Activated naive CD8-positive, alpha-beta T cell treated with anti-CD3 and anti-CD28 coated beads for 36 hours (primary cell): ENCODE measurements around the gene SORCS1. TPM values are rescaled to one million over a fixed set of nuclear protein-coding genes. Genes with fewer than 3 reads are reported as not detected.
"Not testable (repeated sequence)": the region's sequence is repeated elsewhere in the genome, so short reads cannot be mapped to it uniquely, and the experiment has no call there.

Experiments used
- DNase-seq: peaks from one replicate; pipeline ENCODE4 v3.0.0; 2021
- H3K27ac Mint-ChIP-seq: one replicate; pipeline ENCODE4 v1.8.0; 2022; ENCODE audit warnings: mild to moderate bottlenecking, moderate library complexity, mixed read lengths
- H3K27me3 Mint-ChIP-seq: one replicate; pipeline ENCODE4 v1.8.0; 2022; ENCODE audit warnings: mild to moderate bottlenecking, mixed read lengths
- H3K36me3 Mint-ChIP-seq: one replicate; pipeline ENCODE4 v1.8.0; 2021; ENCODE audit warnings: mild to moderate bottlenecking, mixed read lengths
- H3K4me1 Mint-ChIP-seq: one replicate; pipeline ENCODE4 v1.8.0; 2021; ENCODE audit warnings: mixed read lengths
- H3K4me3 Mint-ChIP-seq: one replicate; pipeline ENCODE4 v1.8.0; 2022; ENCODE audit warnings: mild to moderate bottlenecking, moderate library complexity, mixed read lengths
- H3K9me3 Mint-ChIP-seq: one replicate; pipeline ENCODE4 v1.8.0; 2022; ENCODE audit warnings: mixed read lengths
- total RNA-seq, 2 experiments: library from RNA; stranded (reverse); gene quantifications; one replicate each; pipeline ENCODE4 v1.2.3, GENCODE V29; 2021

The SORCS1 gene
- total RNA-seq, 2 experiments from 2014 or later, result not detected

- H3K4me3 Mint-ChIP-seq, result no peak overlapping the region
- H3K9me3 Mint-ChIP-seq, result no peaks in the 10 kb centered on the region
- no peak for DNase-seq
- H3K36me3 Mint-ChIP-seq, result no peaks in the 10 kb centered on the region
- no peaks in the 10 kb centered on the region for H3K27me3 Mint-ChIP-seq
- H3K27ac Mint-ChIP-seq, result no peak overlapping the region
- H3K4me1 Mint-ChIP-seq, result no peaks in the 10 kb centered on the region
Measured at GRCh38 chr10:107037192-107038122, 127.0 kb downstream of the SORCS1 start.

- H3K4me3 Mint-ChIP-seq, result no peak overlapping the region
- H3K4me1 Mint-ChIP-seq, result no peaks in the 10 kb centered on the region
- no peak overlapping the region for H3K27ac Mint-ChIP-seq
- H3K36me3 Mint-ChIP-seq, result no peaks in the 10 kb centered on the region
- DNase-seq, result no peak
- H3K27me3 Mint-ChIP-seq, result no peaks in the 10 kb centered on the region
- peaks cover 2% of the 10 kb centered on the region for H3K9me3 Mint-ChIP-seq
Measured at GRCh38 chr10:107033799-107034422, 130.6 kb downstream of the SORCS1 start.

GRCh38 chr10:107032700-107033401, 131.7 kb downstream of the SORCS1 start:
- H3K4me3 Mint-ChIP-seq, result no peak overlapping the region
- DNase-seq, result no peak
- H3K27ac Mint-ChIP-seq, result no peak overlapping the region
- H3K36me3 Mint-ChIP-seq, result no peaks in the 10 kb centered on the region
- H3K4me1 Mint-ChIP-seq, result no peaks in the 10 kb centered on the region
- H3K9me3 Mint-ChIP-seq, result peaks cover 2% of the 10 kb centered on the region
- no peaks in the 10 kb centered on the region for H3K27me3 Mint-ChIP-seq

GRCh38 chr10:107031931-107032699, 132.4 kb downstream of the SORCS1 start:
- no peaks in the 10 kb centered on the region for H3K36me3 Mint-ChIP-seq
- no peak overlapping the region for H3K27ac Mint-ChIP-seq
- H3K4me1 Mint-ChIP-seq, result no peaks in the 10 kb centered on the region
- no peaks in the 10 kb centered on the region for H3K27me3 Mint-ChIP-seq
- H3K9me3 Mint-ChIP-seq, result peaks cover 2% of the 10 kb centered on the region
- DNase-seq, result no peak
- H3K4me3 Mint-ChIP-seq, result no peak overlapping the region

- Mint-ChIP-seq H3K36me3 (no peaks in the 10 kb centered on the region), H3K4me1 (no peaks in the 10 kb centered on the region), H3K4me3 (no peak overlapping the region), H3K9me3 (peaks cover 2% of the 10 kb centered on the region), H3K27ac (no peak overlapping the region), H3K27me3 (no peaks in the 10 kb centered on the region)
- no peak for DNase-seq
Measured at GRCh38 chr10:107028236-107028635, 136.3 kb downstream of the SORCS1 start.

GRCh38 chr10:107025676-107026075, 138.8 kb downstream of the SORCS1 start:
- Mint-ChIP-seq H3K4me1 (no peaks in the 10 kb centered on the region), H3K36me3 (no peaks in the 10 kb centered on the region), H3K4me3 (no peak overlapping the region), H3K27ac (no peak overlapping the region), H3K27me3 (no peaks in the 10 kb centered on the region), H3K9me3 (peaks cover 2% of the 10 kb centered on the region)
- no peak for DNase-seq

- H3K4me1 Mint-ChIP-seq, H3K4me3 Mint-ChIP-seq, H3K27me3 Mint-ChIP-seq, H3K27ac Mint-ChIP-seq, H3K9me3 Mint-ChIP-seq, DNase-seq, H3K36me3 Mint-ChIP-seq: not testable (repeated sequence)
Measured at GRCh38 chr10:107024033-107024432, 140.5 kb downstream of the SORCS1 start.

- H3K36me3 Mint-ChIP-seq, result no peaks in the 10 kb centered on the region
- H3K9me3 Mint-ChIP-seq, result no peaks in the 10 kb centered on the region
- H3K4me1 Mint-ChIP-seq, result no peaks in the 10 kb centered on the region
- DNase-seq, result no peak
- no peaks in the 10 kb centered on the region for H3K27me3 Mint-ChIP-seq
- H3K4me3 Mint-ChIP-seq, result no peak overlapping the region
- H3K27ac Mint-ChIP-seq, result no peak overlapping the region
Measured at GRCh38 chr10:107022600-107023354, 141.7 kb downstream of the SORCS1 start.

GRCh38 chr10:107019154-107019553, 145.4 kb downstream of the SORCS1 start:
- H3K9me3 Mint-ChIP-seq, result no peaks in the 10 kb centered on the region
- H3K27ac Mint-ChIP-seq, result no peak overlapping the region
- no peak for DNase-seq
- no peaks in the 10 kb centered on the region for H3K36me3 Mint-ChIP-seq
- no peaks in the 10 kb centered on the region for H3K27me3 Mint-ChIP-seq
- no peaks in the 10 kb centered on the region for H3K4me1 Mint-ChIP-seq
- no peak overlapping the region for H3K4me3 Mint-ChIP-seq

- Mint-ChIP-seq H3K4me3 (no peak overlapping the region), H3K9me3 (no peaks in the 10 kb centered on the region), H3K36me3 (no peaks in the 10 kb centered on the region), H3K27ac (no peak overlapping the region), H3K27me3 (no peaks in the 10 kb centered on the region), H3K4me1 (no peaks in the 10 kb centered on the region)
- no peak for DNase-seq
Measured at GRCh38 chr10:107013258-107014006, 151.1 kb downstream of the SORCS1 start.

GRCh38 chr10:107011992-107012391, 152.5 kb downstream of the SORCS1 start:
- peaks cover under 1% of the 10 kb centered on the region for H3K9me3 Mint-ChIP-seq
- H3K4me3 Mint-ChIP-seq, result no peak overlapping the region
- no peaks in the 10 kb centered on the region for H3K36me3 Mint-ChIP-seq
- H3K27ac Mint-ChIP-seq, result no peak overlapping the region
- DNase-seq, result no peak
- H3K4me1 Mint-ChIP-seq, result no peaks in the 10 kb centered on the region
- H3K27me3 Mint-ChIP-seq, result no peaks in the 10 kb centered on the region

GRCh38 chr10:107011105-107011504, 153.4 kb downstream of the SORCS1 start:
- Mint-ChIP-seq H3K4me3 (no peak overlapping the region), H3K36me3 (no peaks in the 10 kb centered on the region), H3K9me3 (peaks cover 2% of the 10 kb centered on the region), H3K27ac (no peak overlapping the region), H3K4me1 (no peaks in the 10 kb centered on the region), H3K27me3 (no peaks in the 10 kb centered on the region)
- no peak for DNase-seq

- Mint-ChIP-seq H3K9me3 (peaks cover 2% of the 10 kb centered on the region), H3K4me1 (no peaks in the 10 kb centered on the region), H3K36me3 (no peaks in the 10 kb centered on the region), H3K27me3 (no peaks in the 10 kb centered on the region), H3K27ac (no peak overlapping the region), H3K4me3 (no peak overlapping the region)
- no peak for DNase-seq
Measured at GRCh38 chr10:107010531-107010930, 154.0 kb downstream of the SORCS1 start.

- DNase-seq, result no peak
- H3K4me1 Mint-ChIP-seq, result no peaks in the 10 kb centered on the region
- H3K27ac Mint-ChIP-seq, result no peak overlapping the region
- H3K9me3 Mint-ChIP-seq, result peaks cover 2% of the 10 kb centered on the region
- no peaks in the 10 kb centered on the region for H3K36me3 Mint-ChIP-seq
- H3K27me3 Mint-ChIP-seq, result no peaks in the 10 kb centered on the region
- no peak overlapping the region for H3K4me3 Mint-ChIP-seq
Measured at GRCh38 chr10:107004362-107004761, 160.1 kb downstream of the SORCS1 start.
